ENCODE measurements around the gene PPA1. TPM values are rescaled to one million over a fixed set of nuclear protein-coding genes. Genes with fewer than 3 reads are reported as not detected.

The PPA1 gene
- total RNA-seq (100 to 1,000 TPM in 2 of 5 donors, 10 to 100 TPM in 3; 18.1 to 140 (median 93.9) TPM), polyA plus RNA-seq (100 to 1,000 TPM; 152 to 217 (median 162) TPM)
- long read RNA-seq, donor 1, transcript PPA1-202 (11 exons, 1,295 nt): major isoform, 17 of 17 reads
- long read RNA-seq, donor 1, partial matches to known transcripts: 0 of 17 reads
- long read RNA-seq, donor 1, other reads (novel, unspliced or antisense): 0 of 17 reads
- long read RNA-seq, donor 2, transcript PPA1-202 (11 exons, 1,295 nt): major isoform, 32 of 32 reads
- long read RNA-seq, donor 2, partial matches to known transcripts: 0 of 32 reads
- long read RNA-seq, donor 2, other reads (novel, unspliced or antisense): 0 of 32 reads
- long read RNA-seq, donor 3, transcript PPA1-202 (11 exons, 1,295 nt): major isoform, 20 of 20 reads
- long read RNA-seq, donor 3, partial matches to known transcripts: 0 of 20 reads
- long read RNA-seq, donor 3, other reads (novel, unspliced or antisense): 0 of 20 reads
- long read RNA-seq, donor 4, partial matches to known transcripts: 20 of 23 reads
- long read RNA-seq, donor 4, other reads (novel, unspliced or antisense): 0 of 23 reads
- long read RNA-seq, donor 5, transcript PPA1-202 (11 exons, 1,295 nt): major isoform, 35 of 79 reads
- long read RNA-seq, donor 5, partial matches to known transcripts: 44 of 79 reads
- long read RNA-seq, donor 5, other reads (novel, unspliced or antisense): 0 of 79 reads
- long read RNA-seq, donor 6, transcript PPA1-202 (11 exons, 1,295 nt): major isoform, 87 of 190 reads
- long read RNA-seq, donor 6, partial matches to known transcripts: 103 of 190 reads
- long read RNA-seq, donor 6, other reads (novel, unspliced or antisense): 0 of 190 reads
- long read RNA-seq, donor 7, transcript PPA1-202 (11 exons, 1,295 nt): major isoform, 39 of 164 reads
- long read RNA-seq, donor 7, partial matches to known transcripts: 125 of 164 reads
- long read RNA-seq, donor 7, other reads (novel, unspliced or antisense): 0 of 164 reads
- long read RNA-seq, donor 8, transcript PPA1-202 (11 exons, 1,295 nt): major isoform, 39 of 39 reads
- long read RNA-seq, donor 8, partial matches to known transcripts: 0 of 39 reads
- long read RNA-seq, donor 8, other reads (novel, unspliced or antisense): 0 of 39 reads
- long read RNA-seq, donor 9, transcript PPA1-202 (11 exons, 1,295 nt): major isoform, 34 of 34 reads
- long read RNA-seq, donor 9, partial matches to known transcripts: 0 of 34 reads
- long read RNA-seq, donor 9, other reads (novel, unspliced or antisense): 0 of 34 reads
- long read RNA-seq, donor 10, transcript PPA1-202 (11 exons, 1,295 nt): major isoform, 24 of 24 reads
- long read RNA-seq, donor 10, partial matches to known transcripts: 0 of 24 reads
- long read RNA-seq, donor 10, other reads (novel, unspliced or antisense): 0 of 24 reads

GRCh38 chr10:70233109-70233938 is at the start of gene PPA1:
TSS of gene PPA1 (minus strand) at chr10:70233429. CDS start at chr10:70233327, 102 bp downstream.
- Histone ChIP-seq H3K27me3 (no peaks in the 10 kb centered on the region), H3K4me3 (peak within 1 kb of the TSS; percentile 84 to 94 (median 87)), H3K9me3 (no peaks in the 10 kb centered on the region), H3K36me3 (peaks cover 8 to 20% (median 15%) of the 10 kb centered on the region in 4 donors), H3K4me1 (peaks cover 9 to 51% (median 32%) of the 10 kb centered on the region in 4 donors), H3K27ac (peak within 1 kb of the TSS; percentile 90 to 94 (median 91))
- peak; percentile 99 for DNase-seq
- intact Hi-C loops (cut with DNase I; ENCODE audit: low total_unique reads): no loop called here
- peak; percentile 74 to 97 (median 96) for TF ChIP-seq POLR2AphosphoS5 (IDR thresholded peaks at IDR 0.05)
- no peak for TF ChIP-seq EP300 (IDR thresholded peaks at IDR 0.05)
- peak in 2 of 7 experiments; percentile 18 to 29 for TF ChIP-seq CTCF (IDR thresholded peaks at IDR 0.05)
- peak in 2 of 4 donors; percentile 8 to 75 for TF ChIP-seq POLR2A (IDR thresholded peaks at IDR 0.05)
- WGBS, 5 donors: 0 to 1% (median 1%) methylated on average over 15 to 74 of the region's 74 CpGs

GRCh38 chr10:70281609-70282008 is 48.4 kb upstream of the PPA1 start:
- Histone ChIP-seq H3K4me1 (peaks cover 8 to 11% (median 9%) of the 10 kb centered on the region in 4 donors), H3K9me3 (peaks cover 0 to 4% (median 0%) of the 10 kb centered on the region in 4 donors), H3K27ac (no peak overlapping the region), H3K36me3 (no peaks in the 10 kb centered on the region), H3K4me3 (no peak overlapping the region), H3K27me3 (peaks cover 4 to 56% (median 29%) of the 10 kb centered on the region in 3 donors)
- 63 to 79% (median 73%) methylated on average over 1 of the region's 1 CpG for WGBS, 5 donors
- intact Hi-C loops (cut with DNase I; ENCODE audit: low total_unique reads): no loop called here
- DNase-seq: no peak
- no peak for TF ChIP-seq CTCF (IDR thresholded peaks at IDR 0.05)
- TF ChIP-seq EP300 (IDR thresholded peaks at IDR 0.05): no peak
- TF ChIP-seq POLR2A (IDR thresholded peaks at IDR 0.05): no peak
- TF ChIP-seq POLR2AphosphoS5 (IDR thresholded peaks at IDR 0.05): no peak

- DNase-seq: no peak
- peaks cover 0 to 11% (median 4%) of the 10 kb centered on the region in 4 donors for H3K9me3 ChIP-seq
- H3K36me3 ChIP-seq: no peaks in the 10 kb centered on the region
- H3K4me1 ChIP-seq: peaks cover 8 to 11% (median 9%) of the 10 kb centered on the region in 4 donors
- no peak overlapping the region for H3K27ac ChIP-seq
- no peak overlapping the region for H3K4me3 ChIP-seq
- peaks cover under 1 to 41% (median 21%) of the 10 kb centered on the region in 3 donors for H3K27me3 ChIP-seq
- TF ChIP-seq CTCF (IDR thresholded peaks at IDR 0.05): no peak
- intact Hi-C loops (cut with DNase I; ENCODE audit: low total_unique reads): no loop called here
- 80 to 90% (median 86%) methylated on average over 6 of the region's 6 CpGs for WGBS, 5 donors
Measured at GRCh38 chr10:70280099-70280498, 46.9 kb upstream of the PPA1 start.

Measured in stomach (tissue), 19 donors.